Activated gamma-delta T cell treated with anti-CD3 and anti-CD28 coated beads, Interleukin-2, amount 50 U/mL, for 16 hours (primary cell): Measurements from ENCODE around the gene FUZ.

ENCODE experiments used
- DNase-seq: peaks from one replicate; pipeline ENCODE4 v3.0.0-alpha.2; 2020; ENCODE audit warnings: low read depth

Gene FUZ

DNA sequence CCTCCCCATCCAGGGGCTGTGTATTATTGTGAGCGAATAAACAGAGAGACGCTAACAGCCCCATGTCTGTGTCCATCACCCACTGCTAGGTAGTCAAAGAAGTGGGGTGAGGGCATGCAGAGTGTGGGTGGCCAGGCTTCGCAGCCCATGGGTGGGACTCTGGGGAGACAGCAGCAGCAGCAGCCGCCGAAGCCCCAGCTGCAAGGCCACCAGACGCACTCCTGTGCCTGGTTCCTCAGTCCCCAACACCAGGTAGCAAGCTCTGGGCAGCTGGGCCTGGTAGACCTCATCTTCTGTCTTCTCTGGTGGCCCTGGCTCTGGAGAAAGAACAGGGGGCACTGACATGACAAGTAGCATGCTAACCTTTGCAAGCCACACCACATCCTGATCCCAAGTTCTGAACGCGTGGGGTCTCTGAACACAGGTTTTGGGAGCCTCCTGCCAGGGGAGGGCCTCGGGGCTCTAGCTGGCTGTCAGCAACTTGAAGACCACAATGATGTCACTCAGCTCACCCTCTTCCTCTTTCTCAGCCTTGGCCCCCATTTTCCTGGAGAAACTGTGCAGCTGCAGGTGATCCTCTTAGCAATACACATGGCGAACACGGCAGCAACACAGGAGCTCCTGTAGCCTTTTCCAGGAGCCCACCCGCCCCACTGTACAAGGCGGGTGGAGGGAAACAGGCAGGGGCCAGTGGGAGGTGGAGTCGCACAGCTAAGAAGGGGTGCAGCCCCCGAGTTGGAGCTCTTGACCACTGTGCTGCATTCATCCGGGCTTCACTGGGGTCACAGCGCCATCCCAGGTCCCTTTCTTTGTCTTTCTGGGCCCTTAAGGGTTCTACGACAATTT, 5.8 kb downstream of the FUZ start:
- no peak for DNase-seq

DNA sequence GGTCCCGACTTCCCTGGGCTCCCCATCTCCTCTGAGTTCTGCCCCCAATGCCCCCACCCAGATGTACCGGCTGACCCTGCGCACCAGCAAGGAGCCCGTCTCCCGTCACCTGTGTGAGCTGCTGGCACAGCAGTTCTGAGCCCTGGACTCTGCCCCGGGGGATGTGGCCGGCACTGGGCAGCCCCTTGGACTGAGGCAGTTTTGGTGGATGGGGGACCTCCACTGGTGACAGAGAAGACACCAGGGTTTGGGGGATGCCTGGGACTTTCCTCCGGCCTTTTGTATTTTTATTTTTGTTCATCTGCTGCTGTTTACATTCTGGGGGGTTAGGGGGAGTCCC, 6.5 kb downstream of the FUZ start:
- no peak for DNase-seq

DNA sequence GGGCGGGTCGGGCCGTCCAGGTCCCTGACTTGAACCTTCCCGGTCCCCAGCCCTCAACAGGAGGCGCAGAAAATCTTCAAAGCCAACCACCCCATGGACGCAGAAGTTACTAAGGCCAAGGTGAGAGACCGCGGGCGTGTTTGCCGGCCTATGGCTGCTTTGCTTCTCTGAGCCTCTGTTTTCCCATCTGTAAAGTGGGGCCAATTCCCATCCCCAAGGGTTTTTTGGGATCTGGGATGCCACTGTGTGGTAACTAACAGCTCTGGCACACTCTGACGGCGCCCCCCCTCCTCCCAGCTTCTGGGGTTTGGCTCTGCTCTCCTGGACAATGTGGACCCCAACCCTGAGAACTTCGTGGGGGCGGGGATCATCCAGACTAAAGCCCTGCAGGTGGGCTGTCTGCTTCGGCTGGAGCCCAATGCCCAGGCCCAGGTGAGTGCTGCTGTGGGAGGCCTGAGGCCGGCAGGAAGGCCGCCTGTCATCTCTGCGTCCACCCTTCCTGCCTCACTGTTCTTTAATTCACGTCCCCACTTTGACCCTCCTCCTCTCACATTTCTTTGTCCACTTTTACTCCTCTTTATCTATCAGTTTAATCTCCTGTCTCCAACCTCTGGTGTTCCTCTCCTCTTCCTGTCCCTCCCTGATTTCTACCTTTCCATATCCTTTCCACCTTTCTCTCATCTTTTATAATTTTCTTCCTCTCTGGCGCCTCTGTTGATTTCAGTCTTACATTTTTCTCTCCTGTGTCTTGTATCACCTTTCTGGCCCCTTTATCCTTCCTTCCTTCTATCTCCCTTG, 7.1 kb downstream of the FUZ start:
- DNase-seq, result no peak

DNA sequence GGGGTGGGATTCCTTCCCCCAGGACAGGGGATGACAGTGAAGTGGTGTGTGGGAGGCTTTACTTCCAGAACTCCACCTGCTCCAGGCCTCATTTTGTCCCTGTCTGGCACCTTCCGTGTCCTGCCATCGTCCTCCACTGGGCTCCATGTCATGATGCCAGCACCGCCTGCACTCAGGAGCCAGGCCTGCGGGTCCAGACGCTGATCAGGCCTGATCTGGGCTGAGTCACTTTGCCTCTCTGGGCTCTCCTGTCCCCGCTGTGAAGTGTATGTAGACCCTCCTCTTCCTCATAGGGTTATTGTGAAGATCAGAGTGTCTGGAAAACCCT, 9.6 kb downstream of the FUZ start:
- DNase-seq, result no peak

DNA sequence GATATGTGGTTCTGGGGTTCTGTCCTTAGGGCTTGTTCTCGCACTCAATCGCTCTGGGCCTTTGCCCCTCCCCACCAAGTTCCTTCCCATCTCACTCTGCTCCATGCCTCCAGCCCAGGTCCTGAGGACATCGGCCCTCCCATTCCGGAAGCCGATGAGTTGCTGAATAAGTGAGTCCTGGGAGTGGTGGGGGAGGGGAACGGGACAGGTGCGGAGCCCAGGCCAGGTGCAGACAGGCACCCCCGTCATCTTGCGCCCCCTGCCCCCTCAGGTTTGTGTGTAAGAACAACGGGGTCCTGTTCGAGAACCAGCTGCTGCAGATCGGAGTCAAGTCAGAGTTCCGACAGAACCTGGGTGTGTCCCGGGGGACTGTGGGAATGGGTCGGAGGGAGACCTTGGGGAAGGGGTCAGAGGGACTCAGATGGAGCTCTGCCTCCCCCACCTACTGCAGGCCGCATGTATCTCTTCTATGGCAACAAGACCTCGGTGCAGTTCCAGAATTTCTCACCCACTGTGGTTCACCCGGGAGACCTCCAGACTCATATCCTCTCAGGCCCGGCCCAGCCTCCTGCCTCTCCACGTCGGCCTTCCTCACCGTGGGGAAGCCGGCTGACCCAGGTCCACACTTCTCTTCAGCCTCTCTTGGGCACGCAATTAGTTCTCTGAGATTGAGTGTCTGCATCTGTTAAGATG, 10.1 kb downstream of the FUZ start:
- DNase-seq, result no peak

DNA sequence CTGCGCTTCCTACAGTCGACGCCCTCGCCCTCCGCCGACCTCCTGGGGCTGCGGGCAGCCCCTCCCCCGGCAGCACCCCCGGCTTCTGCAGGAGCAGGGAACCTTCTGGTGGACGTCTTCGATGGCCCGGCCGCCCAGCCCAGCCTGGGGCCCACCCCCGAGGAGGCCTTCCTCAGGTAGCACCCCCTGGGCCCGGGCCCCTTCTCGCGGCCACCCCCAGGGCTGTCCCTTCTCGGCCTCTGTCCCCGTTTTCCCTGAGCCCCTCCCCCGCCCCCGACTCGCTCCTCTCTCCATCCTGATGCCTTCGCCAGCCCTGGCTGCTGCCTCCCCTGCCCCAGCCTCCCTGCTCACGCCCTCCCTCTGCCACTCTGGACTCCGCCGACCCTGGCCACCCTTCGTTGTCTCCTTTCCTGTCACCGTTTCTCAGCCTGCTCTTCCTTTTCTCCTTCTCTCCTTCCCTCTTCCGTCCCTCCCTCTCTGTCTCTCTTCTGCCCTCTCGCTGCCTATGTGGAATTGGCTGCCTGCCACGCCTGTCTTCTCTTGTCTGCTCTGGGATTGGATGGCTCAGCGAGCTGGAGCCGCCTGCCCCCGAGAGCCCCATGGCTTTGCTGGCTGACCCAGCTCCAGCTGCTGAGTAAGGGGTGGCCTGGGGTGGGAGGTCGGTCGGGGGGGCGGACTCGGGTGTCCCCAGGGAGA, 11.0 kb downstream of the FUZ start:
- DNase-seq, result no peak

DNA sequence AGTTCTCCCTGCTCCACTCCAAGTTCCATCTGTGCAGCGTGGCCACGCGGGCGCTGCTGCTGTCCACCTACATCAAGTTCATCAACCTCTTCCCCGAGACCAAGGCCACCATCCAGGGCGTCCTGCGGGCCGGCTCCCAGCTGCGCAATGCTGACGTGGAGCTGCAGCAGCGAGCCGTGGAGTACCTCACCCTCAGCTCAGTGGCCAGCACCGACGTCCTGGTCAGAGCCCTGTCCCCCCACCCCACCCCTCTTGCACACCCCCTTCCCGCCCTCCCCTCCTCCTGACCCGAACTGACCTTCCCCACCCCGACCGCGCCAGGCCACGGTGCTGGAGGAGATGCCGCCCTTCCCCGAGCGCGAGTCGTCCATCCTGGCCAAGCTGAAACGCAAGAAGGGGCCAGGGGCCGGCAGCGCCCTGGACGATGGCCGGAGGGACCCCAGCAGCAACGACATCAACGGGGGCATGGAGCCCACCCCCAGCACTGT, 11.6 kb downstream of the FUZ start:
- DNase-seq, result no peak

DNA sequence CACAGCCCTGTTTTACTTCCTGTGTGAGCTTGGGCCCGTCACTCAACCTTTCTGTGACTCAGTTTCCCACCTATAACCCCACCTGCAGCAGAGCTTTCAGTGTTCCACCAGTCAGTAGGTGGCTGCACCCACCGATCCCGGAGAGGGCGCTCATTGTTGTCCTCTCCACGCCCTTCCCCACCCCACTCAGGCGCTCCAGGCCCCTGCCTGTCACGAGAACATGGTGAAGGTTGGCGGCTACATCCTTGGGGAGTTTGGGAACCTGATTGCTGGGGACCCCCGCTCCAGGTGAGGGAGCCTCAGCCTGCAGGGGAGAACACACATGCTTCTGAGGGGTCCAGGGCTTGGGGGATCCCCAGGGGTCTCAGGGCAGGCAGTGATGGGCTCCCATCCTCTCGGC, 12.3 kb downstream of the FUZ start:
- DNase-seq, result no peak

DNA sequence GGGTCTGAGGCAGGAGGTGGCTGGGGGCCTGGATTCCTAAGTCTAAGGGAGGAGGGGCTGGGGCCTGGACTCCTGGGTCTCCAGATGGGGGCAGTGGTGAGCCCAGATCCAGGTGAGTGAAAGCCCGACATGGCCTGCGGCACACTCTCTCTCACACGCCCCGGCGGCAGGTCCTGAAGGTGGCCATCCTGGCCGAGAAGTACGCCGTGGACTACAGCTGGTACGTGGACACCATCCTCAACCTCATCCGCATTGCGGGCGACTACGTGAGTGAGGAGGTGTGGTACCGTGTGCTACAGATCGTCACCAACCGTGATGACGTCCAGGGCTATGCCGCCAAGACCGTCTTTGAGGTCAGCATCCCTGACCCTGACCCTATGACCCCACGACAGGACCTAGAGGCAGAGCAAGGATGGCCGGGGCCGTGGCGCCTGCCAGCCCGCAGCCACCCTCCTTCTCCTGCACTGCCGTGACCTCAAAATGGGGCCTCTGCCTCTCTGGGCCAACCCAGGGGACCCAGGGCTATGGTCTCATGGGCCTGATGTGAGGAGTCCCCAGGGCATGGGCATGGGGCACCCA, 13.2 kb downstream of the FUZ start:
- no peak for DNase-seq

DNA sequence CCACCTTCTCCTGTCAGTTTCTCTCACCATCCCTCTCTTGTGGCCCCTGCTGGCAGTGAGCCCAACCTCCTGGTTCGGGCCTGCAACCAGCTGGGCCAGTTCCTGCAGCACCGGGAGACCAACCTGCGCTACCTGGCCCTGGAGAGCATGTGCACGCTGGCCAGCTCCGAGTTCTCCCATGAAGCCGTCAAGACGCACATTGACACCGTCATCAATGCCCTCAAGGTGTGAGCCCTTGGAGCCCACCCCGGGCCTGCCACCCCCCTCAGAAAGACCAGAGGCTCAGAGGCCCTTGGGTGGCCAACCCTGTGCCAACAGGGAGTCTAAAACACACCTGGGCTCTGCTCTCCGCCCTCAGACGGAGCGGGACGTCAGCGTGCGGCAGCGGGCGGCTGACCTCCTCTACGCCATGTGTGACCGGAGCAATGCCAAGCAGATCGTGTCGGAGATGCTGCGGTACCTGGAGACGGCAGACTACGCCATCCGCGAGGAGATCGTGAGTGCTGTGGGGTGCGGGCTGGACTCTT, 13.8 kb downstream of the FUZ start:
- no peak for DNase-seq

DNA sequence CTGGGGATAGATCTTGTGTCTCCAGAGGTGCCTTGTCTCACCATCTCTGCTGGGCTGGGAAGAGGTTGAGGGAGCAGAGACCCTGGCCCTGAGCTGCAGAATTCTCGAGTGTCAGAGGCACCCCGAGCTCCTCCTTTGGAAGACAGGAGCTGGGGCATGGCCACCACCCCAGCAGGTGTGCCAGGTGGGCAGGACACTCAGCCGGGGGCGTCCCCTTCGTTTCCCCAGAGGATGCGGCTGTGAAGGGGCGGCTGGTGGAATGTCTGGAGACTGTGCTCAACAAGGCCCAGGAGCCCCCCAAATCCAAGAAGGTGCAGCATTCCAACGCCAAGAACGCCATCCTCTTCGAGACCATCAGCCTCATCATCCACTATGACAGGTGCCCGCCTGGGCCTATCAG, 14.5 kb downstream of the FUZ start:
- DNase-seq, result no peak

DNA sequence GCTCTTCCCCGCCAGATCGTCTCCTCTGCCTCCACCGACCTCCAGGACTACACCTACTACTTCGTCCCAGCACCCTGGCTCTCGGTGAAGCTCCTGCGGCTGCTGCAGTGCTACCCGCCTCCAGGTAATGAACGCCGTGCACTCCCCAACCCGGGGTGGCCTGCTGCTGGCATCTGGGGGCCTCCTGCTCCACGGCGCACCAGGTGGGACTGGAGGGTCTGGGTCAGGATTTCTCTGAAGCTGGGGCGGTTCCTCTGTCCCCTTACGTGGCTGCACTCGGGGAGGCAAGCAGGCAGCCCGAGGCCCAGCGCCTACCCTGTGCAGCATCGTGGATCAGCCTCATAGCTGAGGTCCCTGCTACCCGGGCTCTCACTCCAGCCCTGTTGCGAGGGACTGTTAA, 17.5 kb downstream of the FUZ start:
- no peak for DNase-seq

DNA sequence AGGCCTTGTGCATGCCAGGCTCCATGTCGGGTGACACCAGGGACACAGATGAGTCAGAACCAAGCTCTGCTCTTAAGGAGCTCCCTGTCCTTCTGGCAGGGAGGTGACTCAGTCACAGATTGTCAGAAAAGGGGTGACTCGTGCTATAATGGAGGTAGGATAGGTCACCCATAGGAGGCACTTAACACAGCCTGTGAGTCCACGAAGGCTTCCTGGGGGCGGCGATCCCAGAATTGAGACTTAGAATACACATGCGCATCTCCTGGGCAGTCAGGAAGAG, 19.6 kb downstream of the FUZ start:
- no peak for DNase-seq

DNA sequence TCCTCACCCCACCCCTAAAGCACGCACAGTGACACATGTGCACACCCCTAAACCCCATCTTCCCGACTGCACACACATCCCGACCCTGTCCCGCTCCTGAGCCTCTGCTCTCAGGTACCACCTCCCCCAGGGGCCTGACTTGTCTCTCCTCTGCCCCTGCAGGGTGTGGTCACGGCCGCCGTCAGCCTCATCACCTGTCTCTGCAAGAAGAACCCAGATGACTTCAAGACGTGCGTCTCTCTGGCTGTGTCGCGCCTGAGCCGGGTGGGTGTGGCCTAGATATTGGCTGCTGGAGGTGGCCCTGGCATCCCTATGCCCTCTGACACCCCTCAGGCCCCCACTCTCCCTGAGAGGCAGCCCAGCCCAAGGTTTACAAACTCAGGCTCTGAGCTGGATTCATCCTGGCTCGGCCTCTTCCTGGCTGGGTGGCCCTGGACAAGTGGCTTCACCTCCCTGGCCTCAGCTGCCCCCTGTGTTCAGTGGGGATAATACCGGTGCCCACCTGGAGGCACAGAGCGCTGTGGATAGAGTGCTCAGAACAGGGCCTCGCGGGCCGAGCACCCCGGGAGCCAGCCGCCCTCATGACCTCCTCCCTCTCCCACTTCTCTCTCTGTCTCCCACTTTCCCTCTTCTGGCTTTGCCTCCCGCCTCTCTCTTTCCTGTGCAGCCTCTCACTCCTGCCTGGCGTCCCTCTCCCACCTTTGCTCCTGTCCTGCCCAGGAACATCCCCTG, 20.1 kb downstream of the FUZ start:
- DNase-seq, result no peak

DNA sequence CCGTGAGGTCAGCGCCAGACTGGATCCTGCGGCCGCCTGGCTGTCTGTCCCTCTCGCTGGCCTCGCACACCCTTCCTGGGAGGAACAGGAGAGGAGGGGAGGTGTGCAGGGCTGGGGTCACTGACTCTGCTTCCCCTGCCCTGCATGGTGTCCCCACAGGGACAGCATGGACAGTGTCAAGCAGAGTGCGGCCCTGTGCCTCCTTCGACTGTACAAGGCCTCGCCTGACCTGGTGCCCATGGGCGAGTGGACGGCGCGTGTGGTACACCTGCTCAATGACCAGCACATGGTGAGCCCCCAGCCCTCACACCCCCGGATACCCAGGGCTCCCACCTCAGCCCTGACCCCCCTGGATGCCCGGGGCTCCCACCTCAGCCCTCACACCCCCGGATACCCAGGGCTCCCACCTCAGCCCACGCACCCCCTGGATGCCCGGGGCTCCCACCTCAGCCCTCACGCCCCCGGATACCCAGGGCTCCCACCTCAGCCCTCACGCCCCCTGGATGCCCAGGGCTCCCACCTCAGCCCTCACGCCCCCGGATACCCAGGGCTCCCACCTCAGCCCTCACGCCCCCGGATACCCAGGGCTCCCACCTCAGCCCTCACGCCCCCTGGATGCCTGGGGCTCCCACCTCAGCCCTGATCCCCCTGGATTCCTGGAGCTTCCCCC, 21.2 kb downstream of the FUZ start:
- DNase-seq, result no peak

DNA sequence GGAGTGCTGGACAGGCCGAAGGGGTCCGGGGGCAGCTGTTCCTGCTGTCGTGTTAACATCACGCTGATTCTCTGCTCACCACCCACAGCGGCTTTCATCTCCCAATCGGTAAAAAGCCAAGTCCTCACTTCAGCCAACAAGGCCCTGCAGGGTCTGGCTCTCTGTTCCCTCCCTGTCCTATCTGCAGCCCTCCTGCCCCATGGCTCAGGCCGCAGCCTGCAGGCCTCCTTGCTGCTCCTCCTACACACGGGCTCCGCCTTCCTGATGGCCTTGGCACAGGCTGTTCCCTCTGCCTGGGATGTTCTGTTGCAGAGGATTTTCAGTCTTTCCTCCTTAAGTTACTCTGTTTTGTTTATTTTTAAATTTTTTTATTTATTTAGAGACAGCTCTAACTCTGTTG, 22.2 kb downstream of the FUZ start:
- no peak for DNase-seq

DNA sequence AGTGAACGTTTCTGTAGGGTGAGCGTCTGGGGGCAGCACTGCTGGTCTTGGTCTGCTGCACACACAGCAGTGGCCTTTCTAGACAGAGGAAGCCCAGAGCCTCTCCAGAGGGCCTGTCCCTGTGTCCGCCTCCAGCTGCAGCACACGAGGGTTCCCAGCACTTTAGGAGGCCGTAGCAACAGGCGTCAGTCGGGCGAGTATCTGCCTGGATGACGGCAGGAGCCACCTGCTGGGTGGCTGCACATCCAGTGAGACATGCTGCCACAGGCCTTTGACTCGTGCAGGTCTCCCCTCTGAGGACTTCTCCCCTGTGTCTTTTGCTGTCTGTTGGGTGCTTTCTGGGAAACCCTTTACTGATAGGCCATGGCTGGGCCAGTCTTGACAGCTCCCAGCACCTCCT, 24.2 kb downstream of the FUZ start:
- no peak for DNase-seq

DNA sequence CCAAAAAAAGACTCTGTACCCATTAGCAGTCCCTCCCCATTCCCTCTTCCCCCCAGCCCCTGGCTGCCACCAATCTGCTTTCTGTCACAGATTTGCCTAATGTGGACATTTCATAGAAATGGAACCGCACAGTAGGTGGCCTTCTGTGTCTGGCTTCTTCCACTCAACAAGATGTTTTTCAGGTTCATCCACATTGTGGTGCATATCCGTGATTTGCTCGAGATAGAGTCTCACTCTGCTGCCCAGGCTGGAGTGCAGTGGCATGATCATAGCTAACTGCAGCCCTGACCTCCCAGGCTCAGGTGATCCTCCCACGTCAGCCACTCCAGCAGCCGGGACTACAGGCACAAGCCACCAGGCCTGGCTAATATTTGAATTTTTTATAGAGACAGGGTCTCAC, 25.3 kb downstream of the FUZ start:
- DNase-seq, result no peak

DNA sequence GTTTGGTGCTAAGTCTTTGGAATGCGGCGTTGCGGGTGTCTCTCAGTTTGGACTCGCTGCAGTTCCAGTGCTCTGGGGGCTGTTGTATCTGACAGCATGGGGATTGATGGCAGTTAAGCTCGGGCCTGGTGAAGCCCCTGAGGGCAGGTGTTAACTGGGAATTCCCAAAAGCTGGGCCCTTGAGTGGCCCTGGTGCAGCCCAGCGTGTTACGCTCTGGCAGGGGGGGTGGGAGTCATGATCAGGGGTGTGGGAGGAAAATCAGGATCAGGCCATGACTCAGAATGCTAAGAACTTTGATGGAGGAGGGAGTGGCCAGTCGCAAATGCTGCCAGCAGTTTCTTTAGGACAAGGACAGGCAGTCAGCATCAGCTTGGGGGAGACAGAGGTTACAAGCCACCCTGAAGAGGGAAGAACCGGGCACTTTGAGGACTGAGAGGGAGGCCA, 26.7 kb downstream of the FUZ start:
- no peak for DNase-seq

DNA sequence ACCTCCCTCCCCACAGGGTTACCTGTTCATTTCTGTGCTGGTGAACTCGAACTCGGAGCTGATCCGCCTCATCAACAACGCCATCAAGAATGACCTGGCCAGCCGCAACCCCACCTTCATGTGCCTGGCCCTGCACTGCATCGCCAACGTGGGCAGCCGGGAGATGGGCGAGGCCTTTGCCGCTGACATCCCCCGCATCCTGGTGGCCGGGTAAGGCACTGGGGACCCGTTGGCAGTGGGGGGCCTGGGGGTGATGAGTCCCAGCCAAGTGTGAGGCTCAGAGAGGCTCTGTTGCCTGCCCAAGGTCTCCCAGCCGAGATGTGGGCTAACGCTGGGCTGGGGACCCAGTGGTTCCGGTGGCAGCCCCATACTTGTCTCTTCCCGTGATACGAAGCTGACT, 30.6 kb downstream of the FUZ start:
- no peak for DNase-seq

DNA sequence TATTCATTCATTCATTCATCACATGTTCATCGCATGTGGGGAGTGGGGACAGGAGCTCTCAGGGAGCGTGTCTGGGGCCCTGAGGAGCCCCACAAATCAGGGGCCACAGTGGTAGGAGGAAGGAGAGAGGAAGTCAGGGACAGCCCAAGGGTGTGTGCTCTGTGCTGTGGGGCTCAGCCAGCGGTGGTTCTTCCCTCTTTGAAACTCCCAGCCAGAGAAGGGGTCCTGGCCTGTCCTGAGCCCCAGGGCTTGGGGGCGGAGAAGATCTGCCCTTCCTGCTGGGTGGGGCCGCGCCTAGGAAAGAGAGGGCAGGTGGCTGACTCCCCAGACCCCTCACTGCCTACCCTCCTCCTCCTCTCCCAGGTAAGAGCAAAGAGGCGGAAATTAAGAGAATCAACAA, 31.7 kb downstream of the FUZ start:
- DNase-seq, result no peak
